GM19351 (cell line): ENCODE measurements around the gene STEAP2.
"Not testable (repeated sequence)": the region's sequence is repeated elsewhere in the genome, so short reads cannot be mapped to it uniquely, and the experiment has no call there.

Source experiments
- ATAC-seq: cut with Tn5 transposase; IDR thresholded peaks from one replicate; pipeline ENCODE4 v1.9.1; 2021; ENCODE audit warnings: mild to moderate bottlenecking, moderate library complexity; ENCODE audit not compliant: unreplicated experiment

STEAP2 gene

DNA sequence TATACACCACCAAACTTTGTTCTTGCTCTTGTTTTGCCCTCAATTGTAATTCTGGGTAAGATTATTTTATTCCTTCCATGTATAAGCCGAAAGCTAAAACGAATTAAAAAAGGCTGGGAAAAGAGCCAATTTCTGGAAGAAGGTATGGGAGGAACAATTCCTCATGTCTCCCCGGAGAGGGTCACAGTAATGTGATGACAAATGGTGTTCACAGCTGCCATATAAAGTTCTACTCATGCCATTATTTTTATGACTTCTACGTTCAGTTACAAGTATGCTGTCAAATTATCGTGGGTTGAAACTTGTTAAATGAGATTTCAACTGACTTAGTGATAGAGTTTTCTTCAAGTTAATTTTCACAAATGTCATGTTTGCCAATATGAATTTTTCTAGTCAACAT lies 20.9 kb downstream of the STEAP2 start:
- ATAC-seq = no peak

DNA sequence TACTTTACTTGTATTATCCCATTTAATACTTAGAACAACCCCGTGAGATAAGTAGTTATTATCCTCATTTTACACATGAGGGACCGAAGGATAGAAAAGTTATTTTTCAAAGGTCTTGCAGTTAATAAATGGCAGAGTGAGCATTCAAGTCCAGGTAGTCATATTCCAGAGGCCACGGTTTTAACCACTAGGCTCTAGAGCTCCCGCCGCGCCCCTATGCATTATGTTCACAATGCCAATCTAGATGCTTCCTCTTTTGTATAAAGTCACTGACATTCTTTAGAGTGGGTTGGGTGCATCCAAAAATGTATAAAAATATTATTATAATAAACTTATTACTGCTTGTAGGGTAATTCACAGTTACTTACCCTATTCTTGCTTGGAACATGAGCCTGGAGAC lies 22.0 kb downstream of the STEAP2 start:
- no peak for ATAC-seq

DNA sequence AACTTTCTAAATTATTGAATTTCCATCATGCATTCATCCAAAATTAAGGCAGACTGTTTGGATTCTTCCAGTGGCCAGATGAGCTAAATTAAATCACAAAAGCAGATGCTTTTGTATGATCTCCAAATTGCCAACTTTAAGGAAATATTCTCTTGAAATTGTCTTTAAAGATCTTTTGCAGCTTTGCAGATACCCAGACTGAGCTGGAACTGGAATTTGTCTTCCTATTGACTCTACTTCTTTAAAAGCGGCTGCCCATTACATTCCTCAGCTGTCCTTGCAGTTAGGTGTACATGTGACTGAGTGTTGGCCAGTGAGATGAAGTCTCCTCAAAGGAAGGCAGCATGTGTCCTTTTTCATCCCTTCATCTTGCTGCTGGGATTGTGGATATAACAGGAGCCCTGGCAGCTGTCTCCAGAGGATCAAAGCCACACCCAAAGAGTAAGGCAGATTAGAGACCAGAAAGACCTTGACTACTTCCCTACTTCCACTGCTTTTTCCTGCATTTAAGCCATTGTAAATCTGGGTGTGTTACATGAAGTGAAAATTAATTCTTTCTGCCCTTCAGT lies 25.3 kb downstream of the STEAP2 start:
- ATAC-seq = no peak

DNA sequence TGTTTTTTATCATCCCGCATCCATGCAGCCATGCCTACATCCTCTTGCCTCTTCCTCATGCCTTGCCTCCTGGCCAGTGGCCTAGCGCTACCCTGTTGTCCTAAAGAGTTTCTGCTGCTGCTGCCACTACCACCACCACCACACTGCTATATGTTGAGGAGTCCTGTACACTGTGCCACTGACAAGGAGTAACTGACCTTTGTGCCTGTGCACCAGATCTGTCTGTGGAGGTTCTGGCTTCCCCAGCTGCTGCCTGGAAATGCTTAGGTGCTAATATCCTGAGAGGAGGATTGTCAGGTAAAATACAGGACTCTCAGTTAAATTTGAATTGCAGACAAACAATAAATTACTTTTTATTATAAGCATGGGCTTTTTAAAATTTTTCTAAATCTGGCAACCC lies 26.5 kb downstream of the STEAP2 start:
- no peak for ATAC-seq

DNA sequence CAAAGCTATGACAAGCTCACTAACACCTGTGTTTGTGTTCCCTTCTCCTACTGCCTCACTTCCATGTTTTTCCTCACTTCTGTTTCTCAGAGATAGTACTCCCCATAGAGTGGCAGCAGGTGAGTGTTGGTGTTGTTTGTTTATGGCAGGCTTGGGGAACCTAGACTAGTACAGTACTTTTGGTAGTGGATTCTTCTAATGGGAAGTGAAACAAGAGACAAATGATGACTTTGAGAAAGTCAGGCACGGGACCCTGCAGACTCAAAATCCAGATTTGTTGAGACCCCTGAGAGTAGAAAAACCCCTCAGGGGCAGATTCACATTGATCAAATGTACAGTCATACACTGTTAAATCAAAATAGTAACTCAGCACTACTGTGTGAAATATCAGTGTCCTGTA lies 27.0 kb downstream of the STEAP2 start:
- no peak for ATAC-seq

DNA sequence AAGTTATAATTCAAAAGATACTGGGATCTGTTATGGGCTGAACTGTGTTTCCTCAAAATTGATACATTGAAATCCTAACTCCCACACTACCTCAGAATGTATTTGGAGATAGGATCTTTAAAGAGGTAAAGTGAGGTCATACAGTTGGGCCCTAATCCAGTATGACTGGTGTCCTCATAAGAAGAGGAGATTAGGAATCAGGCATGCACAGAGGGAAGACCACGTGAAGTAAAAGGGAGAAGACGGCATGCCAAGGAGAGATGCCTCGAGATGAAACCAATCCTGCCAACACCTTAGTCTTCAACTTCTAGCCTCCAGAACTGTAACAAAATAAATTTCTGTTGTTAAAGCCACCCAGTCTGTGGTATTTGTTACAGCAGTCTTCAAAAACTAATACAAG lies 27.5 kb downstream of the STEAP2 start:
- no peak for ATAC-seq

DNA sequence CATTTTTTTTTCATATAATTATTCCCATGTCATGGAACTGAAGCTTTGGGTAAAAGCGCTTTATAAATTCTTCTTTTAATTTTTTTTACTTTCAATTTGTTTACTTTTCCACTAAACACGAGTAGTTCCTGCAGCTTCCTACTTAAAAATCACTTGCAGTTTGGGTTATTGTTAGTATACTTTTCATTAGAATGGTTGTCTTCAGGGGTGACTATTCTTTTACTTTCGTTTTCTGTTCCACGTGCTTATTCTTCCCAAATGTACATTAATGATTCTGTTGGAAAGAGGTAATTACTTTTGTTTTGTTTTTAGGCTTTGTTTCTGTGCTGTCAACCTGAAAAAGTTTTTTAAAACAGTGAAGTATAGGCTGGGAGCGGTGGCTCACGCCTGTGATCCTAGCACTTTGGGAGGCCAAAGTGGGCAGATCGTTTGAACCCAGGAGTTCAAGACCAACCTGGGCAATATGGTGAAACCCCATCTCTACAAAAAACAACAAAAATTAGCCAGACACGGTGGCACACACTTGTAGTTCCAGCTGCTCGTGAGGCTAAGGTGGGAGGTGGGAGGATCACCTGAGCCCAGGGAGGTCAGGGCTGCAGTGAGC lies 28.2 kb downstream of the STEAP2 start:
- ATAC-seq = no peak

DNA sequence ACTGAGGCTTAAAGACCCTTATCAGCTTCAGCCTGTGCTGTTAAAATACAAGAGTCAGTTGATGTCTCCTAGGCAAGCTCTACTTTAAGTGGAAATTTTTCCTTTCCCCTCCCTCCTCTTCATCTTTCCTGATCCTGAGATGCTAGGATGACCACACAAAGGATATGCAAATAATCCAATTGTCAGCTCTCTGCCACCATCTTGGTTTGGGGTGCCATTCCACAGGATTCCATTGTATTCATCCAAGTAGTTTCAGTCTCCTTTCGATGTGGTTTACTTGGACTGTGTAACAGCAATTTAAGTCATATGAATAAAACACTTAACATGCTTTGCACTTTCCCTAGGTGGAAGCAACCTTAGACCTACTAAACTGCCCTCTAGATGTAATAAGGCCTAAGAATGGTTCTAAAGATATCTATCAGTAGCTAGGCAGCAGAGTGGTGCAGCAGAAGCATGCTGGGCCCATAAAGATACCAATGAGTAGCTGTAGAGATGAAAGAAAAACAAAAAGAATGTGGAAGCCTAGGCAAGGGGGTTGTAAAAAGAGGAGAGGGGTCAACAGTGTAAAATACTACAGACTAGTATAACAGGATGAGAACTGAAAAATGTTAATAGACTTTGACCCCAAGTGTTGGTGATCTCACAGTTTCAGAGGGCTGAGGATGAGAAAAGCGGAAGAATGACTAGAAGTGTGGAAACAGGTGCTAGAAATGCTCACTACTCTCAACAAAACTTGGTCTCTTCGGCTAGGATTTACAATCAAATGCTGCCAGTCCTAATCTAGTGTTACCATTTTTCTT lies 31.0 kb downstream of the STEAP2 start:
- ATAC-seq = peak; percentile 81

DNA sequence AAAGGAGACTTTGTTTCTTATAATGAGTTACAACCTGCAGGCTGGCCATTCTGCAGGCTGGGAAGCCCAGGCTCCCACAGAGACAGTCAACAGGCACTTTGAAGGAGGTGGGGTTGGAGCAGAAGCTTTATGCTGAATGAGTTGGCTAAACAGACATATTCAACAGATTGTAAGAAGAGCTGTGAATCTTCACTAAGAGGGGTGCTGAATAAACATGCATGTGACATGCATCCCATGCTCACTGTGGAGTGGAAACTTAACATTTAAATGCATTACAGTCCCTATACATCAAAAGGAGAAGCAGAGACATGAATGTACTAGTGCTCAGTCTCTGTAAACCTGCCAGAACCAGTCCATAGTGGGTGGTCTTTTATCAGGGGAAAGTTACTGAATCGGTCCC lies 32.0 kb downstream of the STEAP2 start:
- ATAC-seq = no peak

DNA sequence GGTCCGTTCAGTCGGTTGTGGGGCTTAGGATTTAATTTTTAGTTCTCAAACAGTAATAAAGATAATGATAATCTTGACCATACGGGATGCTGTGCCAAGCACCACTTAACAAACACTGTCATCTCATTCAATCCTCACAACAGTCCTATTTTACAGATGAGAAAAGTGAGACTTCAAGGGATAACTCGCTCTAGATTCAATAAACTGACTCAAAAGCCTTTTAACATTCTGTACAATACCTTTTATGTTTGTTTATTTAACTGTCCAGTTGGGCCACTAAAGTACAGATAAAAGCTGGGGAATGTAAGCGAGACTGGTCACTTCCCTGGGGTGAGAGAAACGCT lies 33.0 kb downstream of the STEAP2 start:
- no peak for ATAC-seq

DNA sequence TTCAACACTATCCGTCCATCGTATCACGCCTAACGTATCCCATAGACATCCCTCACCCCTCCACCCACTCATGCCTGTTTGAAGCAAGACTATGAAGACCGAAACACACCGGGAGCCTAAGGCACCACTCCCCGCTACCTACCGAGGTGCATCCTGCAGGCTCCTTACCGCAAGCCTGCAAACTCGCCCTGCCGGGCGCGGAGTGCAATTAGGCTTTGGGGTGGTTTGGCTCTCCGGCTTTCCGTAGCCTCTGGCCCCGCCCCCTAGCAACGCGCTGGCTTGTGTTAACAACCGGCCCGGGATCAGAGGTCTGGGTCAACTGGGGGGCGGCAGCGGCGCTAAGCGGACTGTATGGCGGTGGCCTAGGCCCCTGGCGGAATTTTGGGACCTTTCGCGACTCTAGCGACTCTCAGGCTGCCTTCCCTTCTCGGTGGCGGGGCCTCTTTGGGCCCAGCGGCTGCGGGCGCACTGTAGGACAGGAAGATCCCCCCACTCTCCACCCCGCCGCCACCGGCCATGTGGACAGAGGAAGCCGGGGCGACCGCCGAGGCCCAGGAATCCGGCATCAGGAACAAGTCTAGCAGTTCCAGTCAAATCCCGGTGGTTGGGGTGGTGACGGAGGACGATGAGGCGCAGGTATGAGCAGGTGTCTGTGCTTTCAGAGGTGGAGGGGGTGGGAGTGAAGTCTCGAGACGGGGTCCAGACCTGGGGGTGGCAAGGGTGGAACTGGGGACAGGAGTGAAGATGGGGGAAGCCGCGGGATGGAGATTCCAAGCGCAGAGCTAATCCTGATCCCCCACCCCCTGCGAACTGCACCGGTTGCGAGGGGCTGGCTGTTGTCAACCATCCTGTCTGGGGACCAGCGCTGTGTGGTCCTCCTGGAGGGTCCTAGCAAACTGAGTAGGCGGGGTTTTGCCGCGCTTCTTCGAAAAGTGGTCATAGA lies 33.6 kb downstream of the STEAP2 start, which contains the start of gene CFAP69:
Gene CFAP69, plus strand, starts transcription at position 266 of the 943 bp plus-strand sequence. Its CDS starts 251 bp downstream, at position 517.
- peak; percentile 66 for ATAC-seq

DNA sequence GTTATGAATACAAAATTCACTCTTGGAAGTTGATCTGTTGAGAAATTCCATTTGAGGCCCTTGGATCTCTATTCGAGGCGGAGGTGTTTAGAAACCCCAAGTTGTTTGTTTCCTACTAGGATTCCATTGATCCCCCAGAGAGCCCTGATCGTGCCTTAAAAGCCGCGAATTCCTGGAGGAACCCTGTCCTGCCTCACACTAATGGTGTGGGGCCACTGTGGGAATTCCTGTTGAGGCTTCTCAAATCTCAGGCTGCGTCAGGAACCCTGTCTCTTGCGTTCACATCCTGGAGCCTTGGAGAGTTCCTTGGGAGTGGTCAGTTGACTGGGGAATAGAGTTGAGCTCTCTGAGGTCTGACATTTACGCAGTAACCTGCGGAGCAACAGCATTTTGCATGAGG lies 34.6 kb downstream of the STEAP2 start:
- no peak for ATAC-seq

DNA sequence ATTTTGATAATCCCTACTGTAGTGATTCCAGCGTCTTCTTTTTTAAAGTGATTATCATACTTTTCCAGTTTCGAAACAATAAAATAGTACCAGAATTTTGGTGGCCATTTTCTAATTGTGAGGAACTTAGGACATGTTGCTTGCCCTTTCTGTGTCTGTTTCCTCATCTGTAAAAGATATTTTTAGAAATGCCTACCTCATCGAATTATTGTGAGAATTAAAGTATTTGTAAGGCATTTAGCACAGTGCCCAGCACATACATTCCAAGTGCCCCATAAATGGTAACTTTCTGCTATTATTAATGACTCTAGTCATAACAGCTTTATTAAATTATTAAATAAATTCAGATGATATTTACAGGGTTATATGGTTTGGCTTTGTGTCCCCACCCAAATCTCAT lies 37.2 kb downstream of the STEAP2 start:
- no peak for ATAC-seq

DNA sequence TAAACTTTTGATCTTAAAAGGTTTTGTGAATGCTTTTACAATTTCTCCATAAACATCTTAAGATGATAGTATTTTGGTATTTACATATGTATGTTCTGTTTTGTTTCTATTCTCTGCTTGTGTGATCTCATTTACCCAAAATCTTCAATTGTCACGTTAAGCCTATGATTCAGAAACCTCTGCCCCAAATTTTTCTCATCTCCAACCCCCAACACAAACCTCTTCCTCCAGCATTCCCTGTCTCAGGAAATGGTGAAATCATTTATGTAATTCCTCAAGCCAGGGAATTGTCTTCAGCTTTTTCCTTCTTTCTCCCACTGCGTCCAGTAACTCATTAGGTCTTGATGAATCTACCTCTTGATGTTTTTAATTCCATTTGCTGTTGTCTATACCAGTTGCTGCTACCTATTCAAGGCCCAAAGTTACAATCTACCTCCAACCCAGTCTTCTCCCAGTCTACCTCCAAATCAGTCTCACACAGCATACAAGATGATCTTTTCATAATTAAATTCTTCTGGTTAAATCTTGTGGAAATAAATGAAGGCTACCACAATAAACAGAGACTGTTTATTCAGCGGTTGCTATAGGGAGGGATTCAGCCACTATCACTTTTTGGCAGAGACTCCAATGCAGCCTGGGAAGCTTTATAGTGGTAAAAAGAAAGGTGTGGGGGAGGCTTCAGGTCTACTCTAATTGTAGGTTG lies 39.2 kb downstream of the STEAP2 start:
- ATAC-seq = no peak

DNA sequence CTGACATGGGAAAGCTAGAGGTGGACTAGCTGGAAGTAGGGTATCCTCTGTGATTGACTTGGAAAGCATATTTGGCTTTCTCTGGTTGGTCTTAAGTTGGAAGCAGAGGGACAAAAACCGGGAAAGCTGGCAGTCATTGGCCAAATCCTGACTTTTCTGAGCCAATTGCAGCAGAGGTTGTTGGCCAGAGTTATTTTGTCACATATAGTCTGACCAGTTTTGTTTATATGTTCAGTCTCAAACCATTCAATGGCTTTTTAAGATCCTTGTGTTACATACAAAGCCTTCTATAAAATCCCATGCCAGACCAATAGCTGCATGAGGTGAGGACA lies 39.7 kb downstream of the STEAP2 start:
- ATAC-seq = no peak

DNA sequence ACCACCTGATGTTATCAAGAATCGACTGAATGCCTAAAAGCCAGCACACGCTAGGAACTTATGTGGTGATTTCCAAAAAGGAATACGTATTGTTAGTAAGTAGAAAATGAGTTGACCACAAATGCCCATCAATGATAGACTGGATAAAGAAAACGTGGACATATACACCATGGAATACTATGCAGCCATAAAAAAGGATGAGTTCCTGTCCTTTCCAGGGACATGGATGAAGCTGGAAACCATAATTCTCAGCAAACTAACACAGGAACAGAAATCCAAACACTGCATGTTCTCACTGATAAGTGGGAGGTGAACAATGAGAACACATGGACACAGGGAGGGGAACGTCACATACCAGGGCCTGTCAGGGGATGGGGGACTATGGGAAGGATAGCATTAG lies 44.5 kb downstream of the STEAP2 start:
- ATAC-seq = not testable (repeated sequence)

DNA sequence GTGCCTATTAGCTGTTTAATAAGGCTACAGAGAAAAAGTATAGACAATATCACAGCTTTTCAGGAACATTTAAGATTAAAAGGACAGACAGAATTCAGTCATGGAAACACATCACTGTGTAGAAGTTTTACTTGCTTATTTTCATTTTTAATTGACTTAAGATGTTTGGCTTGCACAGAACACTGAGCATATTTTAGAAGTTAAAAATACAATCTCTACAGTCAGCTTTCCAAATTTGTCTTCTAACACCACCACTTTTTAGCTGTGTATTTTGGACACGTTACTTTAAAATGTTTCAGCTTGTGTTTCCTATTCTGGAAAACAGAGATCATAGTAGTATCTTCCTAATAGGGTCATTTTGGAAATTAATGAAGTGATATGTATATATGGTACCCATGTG lies 45.2 kb downstream of the STEAP2 start:
- ATAC-seq = no peak

DNA sequence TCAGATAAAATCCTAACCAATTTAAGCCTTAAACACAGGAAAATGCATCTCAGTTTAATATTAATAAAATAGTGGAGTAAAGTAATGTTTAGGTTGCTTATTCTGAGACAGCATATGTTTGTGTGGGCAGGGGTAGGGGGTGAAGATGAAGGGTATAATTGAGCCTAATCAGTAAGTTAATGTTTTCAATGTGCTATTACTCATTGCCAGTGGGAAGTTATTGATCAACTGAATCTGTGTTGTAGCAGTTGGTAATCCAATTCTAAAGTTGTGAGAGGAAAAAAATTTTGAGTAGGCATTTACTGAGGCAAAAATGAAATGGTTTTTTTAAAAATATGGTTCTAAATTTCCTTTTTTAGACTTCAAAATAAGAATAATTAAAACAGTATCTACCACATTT lies 49.9 kb downstream of the STEAP2 start:
- no peak for ATAC-seq

DNA sequence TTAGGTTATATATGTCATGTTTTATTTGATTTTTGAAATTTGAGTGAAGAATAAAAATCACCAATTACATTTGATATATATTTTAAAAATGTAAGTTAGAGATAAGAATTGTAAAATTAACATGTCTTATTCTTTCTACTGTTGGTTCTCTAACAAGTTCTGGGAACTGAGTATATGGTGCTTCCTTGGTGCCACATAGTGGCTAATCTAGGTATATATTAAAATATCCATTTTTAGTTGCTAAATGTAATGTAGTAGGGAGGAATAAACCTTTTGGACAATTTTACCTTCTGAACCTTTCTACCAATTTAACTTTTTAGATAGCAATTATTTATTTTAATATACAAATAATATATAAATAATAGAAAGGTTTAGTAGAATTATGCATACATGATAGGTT lies 50.9 kb downstream of the STEAP2 start:
- ATAC-seq = peak; percentile 96

DNA sequence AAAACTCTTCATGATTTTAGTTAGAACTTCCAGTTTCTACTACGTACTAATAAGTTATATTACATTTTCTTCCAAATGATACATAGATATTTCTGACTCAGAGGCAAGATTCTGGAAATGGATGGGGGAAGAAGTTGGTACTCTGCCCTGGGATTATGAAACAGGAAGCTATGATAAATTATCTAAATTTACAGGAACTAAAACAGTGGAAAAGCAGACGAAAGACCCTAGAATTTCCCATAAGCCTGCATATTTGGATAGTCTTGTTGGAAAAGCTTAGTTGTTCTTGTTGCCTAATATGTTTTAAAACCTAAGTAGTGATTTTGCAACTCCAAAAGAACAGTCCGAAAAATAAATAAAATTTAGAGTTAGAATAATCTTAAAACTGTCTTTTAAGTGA lies 55.3 kb downstream of the STEAP2 start:
- no peak for ATAC-seq
